ENCODE measurements around the gene ZNF880. TPM values are rescaled to one million over a fixed set of nuclear protein-coding genes. Genes with fewer than 3 reads are reported as not detected.

Gene ZNF880
- total and polyA plus RNA-seq, 2 donors from 2014 or later = 10.9 to 27.2 TPM

DNA sequence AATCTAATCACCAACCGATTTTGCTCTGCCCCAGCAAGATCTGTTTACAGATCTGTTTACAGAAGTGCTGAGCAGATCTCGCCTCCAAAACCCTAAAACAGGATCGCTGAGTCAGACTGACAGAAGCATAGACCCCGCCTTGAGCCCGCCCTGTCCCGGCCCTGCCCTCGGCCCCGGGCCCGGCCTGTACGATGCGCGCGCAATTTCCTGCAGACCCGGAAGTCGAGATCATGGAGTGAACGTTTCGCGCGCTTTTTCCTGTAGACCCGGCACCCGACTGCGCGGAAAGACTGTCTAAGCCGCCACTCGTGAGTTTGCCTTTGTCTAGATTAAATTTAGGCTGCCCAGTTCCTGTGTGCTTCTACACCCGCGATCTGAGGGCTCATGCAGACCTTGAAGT lies 59.2 kb downstream of the ZNF880 start, which contains the start of gene ZNF534:
ZNF534 (plus strand) TSS at position 212 of the 400 bp plus-strand sequence. CDS start 2,327 bp downstream, outside the sequence.
- TF ChIP-seq, protein P1, sequence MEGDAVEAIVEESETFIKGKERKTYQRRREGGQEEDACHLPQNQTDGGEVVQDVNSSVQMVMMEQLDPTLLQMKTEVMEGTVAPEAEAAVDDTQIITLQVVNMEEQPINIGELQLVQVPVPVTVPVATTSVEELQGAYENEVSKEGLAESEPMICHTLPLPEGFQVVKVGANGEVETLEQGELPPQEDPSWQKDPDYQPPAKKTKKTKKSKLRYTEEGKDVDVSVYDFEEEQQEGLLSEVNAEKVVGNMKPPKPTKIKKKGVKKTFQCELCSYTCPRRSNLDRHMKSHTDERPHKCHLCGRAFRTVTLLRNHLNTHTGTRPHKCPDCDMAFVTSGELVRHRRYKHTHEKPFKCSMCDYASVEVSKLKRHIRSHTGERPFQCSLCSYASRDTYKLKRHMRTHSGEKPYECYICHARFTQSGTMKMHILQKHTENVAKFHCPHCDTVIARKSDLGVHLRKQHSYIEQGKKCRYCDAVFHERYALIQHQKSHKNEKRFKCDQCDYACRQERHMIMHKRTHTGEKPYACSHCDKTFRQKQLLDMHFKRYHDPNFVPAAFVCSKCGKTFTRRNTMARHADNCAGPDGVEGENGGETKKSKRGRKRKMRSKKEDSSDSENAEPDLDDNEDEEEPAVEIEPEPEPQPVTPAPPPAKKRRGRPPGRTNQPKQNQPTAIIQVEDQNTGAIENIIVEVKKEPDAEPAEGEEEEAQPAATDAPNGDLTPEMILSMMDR (IDR thresholded peaks at IDR 0.05; ENCODE audit: borderline replicate concordance, extremely low read depth, insufficient read depth) = no peak
- Histone ChIP-seq H3K4me3 (ENCODE audit: low read length in 3 of 3) (no peak within 1 kb of the TSS), H3K4me1 (ENCODE audit: control insufficient read depth in 2 of 3, insufficient read depth in 2 of 3, low read depth in 1 of 3, low read length in 3 of 3) (no peaks in the 10 kb centered on the region), H3K9me3 (ENCODE audit: control insufficient read depth in 2 of 3, insufficient read depth in 1 of 3, low read length in 3 of 3) (peaks cover 0 to 35% (median 7%) of the 10 kb centered on the region in 3 donors), H3K36me3 (ENCODE audit: control insufficient read depth in 2 of 3, insufficient read depth in 3 of 3, low read length in 3 of 3) (no peaks in the 10 kb centered on the region), H3K27ac (ENCODE audit: low read depth in 2 of 2, low read length in 2 of 2) (no peak within 1 kb of the TSS), H3K27me3 (ENCODE audit: control insufficient read depth, insufficient read depth, low read length) (no peaks in the 10 kb centered on the region), H3K9ac (ENCODE audit: low read length in 3 of 3) (no peak within 1 kb of the TSS)
- intact Hi-C loops (cut with DNase I) = no loop called here
- DNase-seq (no peak), FAIRE-seq (no peak)

Other genes with a start within 250 kb of the ZNF880 start
- 12.8 TPM for gene ZNF616, start 230.0 kb upstream of the ZNF880 start, total RNA-seq
- 3.2 TPM for gene ZNF616, start 230.0 kb upstream of the ZNF880 start, polyA plus RNA-seq (ENCODE audit: insufficient read depth, low read depth, low replicate concordance)
- gene ZNF836, start 198.3 kb upstream of the ZNF880 start, total RNA-seq = 21.9 TPM
- gene ZNF836, start 198.3 kb upstream of the ZNF880 start, polyA plus RNA-seq (ENCODE audit: insufficient read depth, low read depth, low replicate concordance) = 7.1 TPM
- gene PPP2R1A, start 179.9 kb upstream of the ZNF880 start, total RNA-seq = 314 TPM
- 346 TPM for gene PPP2R1A, start 179.9 kb upstream of the ZNF880 start, polyA plus RNA-seq (ENCODE audit: insufficient read depth, low read depth, low replicate concordance)
- 22.8 TPM for gene ZNF766, start 100.3 kb upstream of the ZNF880 start, total RNA-seq
- 8.4 TPM for gene ZNF766, start 100.3 kb upstream of the ZNF880 start, polyA plus RNA-seq (ENCODE audit: insufficient read depth, low read depth, low replicate concordance)
- gene ZNF480, start 72.8 kb upstream of the ZNF880 start, total RNA-seq = 13.2 TPM
- gene ZNF480, start 72.8 kb upstream of the ZNF880 start, polyA plus RNA-seq (ENCODE audit: insufficient read depth, low read depth, low replicate concordance) = 10.4 TPM
- gene ZNF610, start 33.7 kb upstream of the ZNF880 start, total RNA-seq = 4.9 TPM
- 4.2 TPM for gene ZNF610, start 33.7 kb upstream of the ZNF880 start, polyA plus RNA-seq (ENCODE audit: insufficient read depth, low read depth, low replicate concordance)
- gene ZNF528, start 27.9 kb downstream of the ZNF880 start, total RNA-seq = 32.0 TPM
- 10.1 TPM for gene ZNF528, start 27.9 kb downstream of the ZNF880 start, polyA plus RNA-seq (ENCODE audit: insufficient read depth, low read depth, low replicate concordance)
- not detected for gene ZNF534, start 59.2 kb downstream of the ZNF880 start, total RNA-seq
- gene ZNF534, start 59.2 kb downstream of the ZNF880 start, polyA plus RNA-seq (ENCODE audit: insufficient read depth, low read depth, low replicate concordance) = not detected
- gene ZNF578, start 83.6 kb downstream of the ZNF880 start, total RNA-seq = 3.7 TPM
- 0.69 TPM for gene ZNF578, start 83.6 kb downstream of the ZNF880 start, polyA plus RNA-seq (ENCODE audit: insufficient read depth, low read depth, low replicate concordance)
- 35.8 TPM for gene ZNF808, start 157.7 kb downstream of the ZNF880 start, total RNA-seq
- gene ZNF808, start 157.7 kb downstream of the ZNF880 start, polyA plus RNA-seq (ENCODE audit: insufficient read depth, low read depth, low replicate concordance) = 3.4 TPM
- gene ZNF701, start 200.4 kb downstream of the ZNF880 start, total RNA-seq = 25.1 TPM
- 5.8 TPM for gene ZNF701, start 200.4 kb downstream of the ZNF880 start, polyA plus RNA-seq (ENCODE audit: insufficient read depth, low read depth, low replicate concordance)